ENCODE data around the gene GABRB3.
"Not testable (repeated sequence)": the region's sequence is repeated elsewhere in the genome, so short reads cannot be mapped to it uniquely, and the experiment has no call there.

GABRB3 gene

DNA sequence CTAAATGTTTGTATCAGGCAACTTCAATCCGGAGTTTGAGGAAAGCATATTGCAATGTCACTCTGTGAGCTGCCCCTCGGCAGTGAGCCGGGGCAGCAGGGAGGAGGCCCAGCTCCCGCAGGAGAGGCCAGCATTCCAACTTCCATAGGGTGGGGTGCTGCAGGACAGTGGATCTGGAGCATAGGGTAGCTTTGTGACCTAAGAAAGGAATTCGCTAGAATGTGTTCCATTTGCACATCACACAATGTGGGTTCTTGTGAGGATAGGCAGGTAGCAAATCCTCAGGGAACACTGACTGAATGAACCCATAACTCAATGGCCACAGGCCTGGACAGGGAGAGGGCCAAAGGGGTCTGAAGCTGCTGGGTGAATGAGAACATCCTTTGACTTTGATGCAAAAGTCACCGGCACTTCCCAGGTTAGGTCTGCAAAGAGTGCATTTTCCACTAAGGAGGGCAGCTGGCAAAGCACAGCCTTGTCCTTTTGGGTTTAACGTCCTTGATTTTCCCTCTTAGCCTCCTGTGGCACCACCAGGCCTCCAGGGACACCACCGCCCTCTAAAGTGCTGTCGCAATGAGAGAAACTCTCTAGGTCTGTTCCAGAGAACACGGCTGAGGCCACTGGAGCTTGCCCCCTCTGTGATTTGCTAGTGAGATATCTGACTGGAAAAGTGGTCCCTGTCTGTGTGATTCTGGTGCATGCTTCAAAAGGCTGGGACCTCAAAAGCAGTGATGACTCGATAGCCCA lies 36.2 kb downstream of the GABRB3 start:
- DNase-seq (ENCODE audit: low read depth), result no peak

DNA sequence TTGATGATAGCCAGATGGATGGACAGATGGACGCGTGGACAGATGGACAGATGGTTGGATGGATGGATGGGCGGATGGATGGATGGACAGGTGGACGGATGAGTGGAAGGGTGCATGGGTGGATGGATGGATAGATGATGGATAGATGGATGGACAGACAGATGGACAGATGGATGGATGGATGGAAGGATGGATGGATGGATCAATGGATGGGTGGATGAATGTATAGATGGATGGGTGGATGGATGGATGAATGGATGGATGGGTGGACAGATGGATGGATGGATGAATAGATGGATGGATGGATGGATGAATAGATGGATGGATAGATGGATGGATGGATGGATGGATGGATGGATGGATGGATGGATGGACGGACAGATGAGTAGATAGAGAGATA lies 40.9 kb downstream of the GABRB3 start:
- DNase-seq (ENCODE audit: low read depth), result no peak

DNA sequence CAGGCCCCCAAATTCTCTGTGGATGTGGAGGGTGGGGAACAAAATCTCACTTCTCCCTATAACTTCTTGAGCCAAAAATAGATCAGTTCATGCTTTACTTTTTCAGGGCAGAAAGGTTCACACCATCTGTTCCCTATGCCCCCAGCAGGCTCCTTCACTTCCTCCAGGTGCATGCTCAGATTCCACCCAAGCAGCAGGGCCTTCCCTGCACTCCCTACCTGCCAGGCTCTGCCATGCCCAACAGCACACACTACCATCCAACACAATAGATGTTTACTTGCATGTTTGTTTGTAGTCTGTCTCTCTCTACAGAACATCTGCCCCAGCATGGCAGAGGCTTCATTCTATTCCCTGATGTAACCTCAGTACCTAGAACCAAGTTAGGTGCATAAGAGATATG lies 43.3 kb downstream of the GABRB3 start:
- no peak for DNase-seq (ENCODE audit: low read depth)

DNA sequence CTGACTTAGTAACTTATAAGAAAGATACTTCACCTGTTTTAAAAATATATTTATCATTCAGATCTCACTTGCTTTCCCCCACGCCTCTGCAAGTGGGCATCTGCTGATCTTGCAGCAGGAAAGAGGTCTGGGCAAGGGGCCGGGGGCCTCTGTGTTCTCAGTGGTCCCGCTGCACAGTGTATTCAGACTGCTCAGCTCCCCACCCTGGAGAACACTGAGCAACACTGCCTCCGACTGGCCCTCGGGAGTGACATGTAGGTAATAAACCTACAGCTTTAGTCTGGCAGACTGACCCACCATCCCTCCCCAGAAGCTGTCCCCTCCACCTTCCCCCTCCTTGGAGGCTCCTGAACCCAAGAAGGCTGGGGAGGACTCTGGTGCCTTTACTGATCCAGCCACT lies 43.8 kb downstream of the GABRB3 start:
- no peak for DNase-seq (ENCODE audit: low read depth)

DNA sequence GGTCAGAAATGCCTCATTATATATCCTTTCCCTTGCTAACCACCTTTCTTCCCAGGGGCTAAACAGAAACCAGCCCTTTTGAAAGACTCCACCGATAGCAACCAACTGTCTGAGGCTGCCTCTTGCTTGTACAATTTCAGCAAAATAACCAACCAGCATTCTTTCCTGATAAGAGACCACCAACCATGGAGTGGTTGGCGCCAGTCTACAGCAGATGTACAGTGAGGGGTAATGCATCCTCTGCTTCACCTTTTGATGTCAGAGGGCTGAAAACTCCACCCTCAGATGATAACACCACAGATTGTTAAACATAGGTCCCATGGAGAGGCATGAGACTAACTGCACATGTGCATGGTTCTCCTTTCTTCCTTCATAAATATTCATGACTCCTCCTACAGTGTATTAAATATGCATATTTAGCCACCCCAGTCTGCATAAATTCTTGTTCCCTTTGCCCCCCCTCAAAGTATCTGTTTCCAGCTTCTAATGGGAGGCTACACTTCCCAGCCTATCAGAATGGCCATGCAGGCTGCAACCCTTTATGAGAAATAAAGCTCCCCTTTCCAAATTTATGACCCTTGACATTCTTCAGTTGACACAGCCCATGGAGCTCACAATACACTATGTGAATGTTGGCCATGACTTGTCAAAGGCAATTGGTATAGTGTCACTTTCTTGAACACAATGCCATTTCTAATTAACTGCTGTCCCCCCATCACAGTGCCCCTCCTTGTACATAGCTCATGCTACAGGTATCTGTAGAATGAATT lies 48.3 kb downstream of the GABRB3 start:
- DNase-seq (ENCODE audit: low read depth), result no peak

DNA sequence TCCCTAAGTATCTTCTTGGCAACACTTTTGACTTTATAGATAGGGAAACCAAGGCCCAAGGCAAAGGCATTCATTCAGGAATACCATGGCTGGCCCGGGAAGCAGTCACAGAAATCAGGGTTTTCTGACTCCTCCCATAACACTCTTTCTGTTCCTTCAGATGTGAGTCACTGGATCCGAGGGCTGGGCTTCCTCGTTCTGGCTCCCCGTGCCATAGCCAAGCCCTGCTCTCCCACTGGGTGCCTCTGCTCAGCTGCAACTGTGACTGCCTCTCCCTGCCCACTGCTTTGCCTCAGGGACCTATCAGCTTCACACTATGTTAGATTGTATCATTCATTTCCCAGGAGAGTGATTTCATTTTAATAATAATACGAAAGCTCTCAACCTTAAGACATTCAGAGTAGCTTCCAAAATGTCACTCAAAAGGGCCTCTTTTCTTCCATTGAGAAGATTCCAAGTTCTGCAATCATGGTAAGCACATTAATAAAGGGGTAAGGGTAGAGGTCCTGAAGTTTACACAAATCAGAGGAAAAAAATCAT lies 50.2 kb downstream of the GABRB3 start:
- no peak for DNase-seq (ENCODE audit: low read depth)

DNA sequence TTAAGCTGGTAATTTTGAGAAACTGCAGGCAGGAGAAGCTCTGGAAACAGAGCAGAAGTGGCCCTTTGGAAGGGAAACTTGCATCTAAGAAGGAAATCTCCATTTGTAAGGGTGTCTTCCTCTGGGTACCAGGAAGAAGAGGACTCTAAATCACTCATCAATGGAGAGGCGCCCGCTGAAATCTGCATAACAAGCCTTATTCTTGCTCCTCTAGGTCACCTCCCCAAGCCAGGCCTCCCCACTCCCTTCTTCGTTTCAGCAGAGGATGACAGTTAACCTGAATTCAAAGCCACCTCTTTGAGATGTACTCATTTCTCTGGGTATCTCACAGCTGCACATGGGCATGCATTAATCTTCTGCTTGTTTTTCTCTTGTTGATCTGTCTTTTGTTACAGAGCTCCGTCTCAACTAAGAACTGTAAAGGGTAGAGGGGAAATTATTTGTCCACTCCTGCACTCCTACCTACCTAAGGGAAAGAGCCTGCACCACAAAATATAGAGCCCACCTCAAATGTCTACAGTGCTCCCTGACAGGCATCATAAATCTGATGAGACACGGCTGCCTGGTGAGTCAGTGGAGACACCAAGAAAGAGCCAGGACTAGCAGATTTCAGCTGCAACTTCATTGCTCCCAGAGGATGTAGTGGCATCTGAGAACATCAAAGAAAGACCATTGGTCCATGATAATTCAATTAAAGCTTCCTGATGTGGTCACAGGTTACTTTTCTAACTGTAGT lies 51.5 kb downstream of the GABRB3 start:
- DNase-seq (ENCODE audit: low read depth), result no peak

DNA sequence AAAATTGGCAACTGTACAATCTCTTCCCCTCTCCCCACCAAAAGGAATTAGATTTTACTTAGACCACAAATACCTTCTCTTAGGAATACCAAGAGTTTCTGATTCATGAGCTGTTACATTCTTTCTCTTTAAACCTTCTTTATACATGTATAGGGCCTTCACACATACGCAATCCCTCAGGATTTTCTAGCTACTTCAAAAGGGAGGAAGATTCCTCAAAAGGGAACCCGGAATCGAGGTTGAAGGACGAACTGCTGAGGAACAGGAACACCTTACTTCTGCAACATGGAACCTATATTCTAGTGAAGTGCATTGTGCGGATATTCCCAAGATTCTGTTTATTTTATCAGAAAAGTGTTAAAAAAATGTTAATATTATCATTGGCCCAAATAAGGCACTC lies 52.3 kb downstream of the GABRB3 start:
- DNase-seq (ENCODE audit: low read depth), result no peak

DNA sequence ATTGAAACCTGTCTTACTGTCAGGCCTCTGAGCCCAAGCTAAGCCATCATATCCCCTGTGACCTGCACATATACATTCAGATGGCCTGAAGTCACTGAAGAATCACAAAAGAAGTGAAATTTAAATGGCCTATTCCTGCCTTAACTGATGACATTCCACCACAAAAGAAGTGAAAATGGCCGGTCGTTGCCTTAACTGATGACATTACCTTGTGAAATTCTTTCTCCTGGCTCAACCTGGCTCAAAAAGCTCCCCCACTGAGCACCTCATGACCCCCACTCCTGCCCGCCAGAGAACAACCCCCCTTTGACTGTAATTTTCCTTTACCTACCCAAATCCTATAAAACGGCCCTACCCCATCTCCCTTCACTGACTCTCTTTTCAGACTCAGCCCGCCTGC lies 53.0 kb downstream of the GABRB3 start:
- not testable (repeated sequence) for DNase-seq (ENCODE audit: low read depth)

DNA sequence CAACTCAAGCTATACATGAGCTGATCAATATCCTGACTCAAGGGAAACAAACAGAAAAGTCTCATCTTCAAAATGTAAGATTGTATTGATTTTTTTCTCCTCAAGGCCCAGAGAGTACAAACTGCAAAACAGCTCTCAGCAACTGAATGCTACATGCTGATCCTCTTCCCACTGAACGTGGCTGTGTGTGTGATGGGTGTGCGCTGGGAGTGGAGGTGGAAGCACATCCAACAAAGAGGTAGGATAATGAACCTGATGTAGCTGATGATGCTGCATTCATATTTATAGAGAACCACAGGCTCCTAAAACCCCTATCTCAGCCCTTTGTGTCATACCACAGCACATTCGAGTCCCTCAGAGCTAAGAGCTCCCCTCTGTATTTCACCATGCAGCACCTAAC lies 56.8 kb downstream of the GABRB3 start:
- no peak for DNase-seq (ENCODE audit: low read depth)

DNA sequence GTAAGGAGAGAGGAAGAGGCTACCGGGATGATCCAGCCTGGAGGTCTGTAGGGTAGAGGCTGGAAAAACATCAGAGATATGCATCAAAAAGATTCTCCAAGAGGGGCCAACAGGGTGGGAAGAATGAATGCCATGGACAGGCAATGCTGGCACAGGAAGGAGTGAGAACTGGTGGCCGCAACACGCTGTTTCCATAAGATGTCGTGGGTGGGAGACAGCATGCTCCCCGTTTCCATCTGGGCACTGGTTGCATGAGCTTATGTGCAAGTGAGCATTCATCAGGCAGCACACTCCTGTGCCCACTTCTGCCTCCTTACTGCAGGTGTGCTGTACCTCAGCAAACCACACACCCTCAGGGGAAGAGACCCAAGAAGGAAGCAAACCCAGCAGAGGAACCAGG lies 59.4 kb downstream of the GABRB3 start:
- DNase-seq (ENCODE audit: low read depth), result no peak

DNA sequence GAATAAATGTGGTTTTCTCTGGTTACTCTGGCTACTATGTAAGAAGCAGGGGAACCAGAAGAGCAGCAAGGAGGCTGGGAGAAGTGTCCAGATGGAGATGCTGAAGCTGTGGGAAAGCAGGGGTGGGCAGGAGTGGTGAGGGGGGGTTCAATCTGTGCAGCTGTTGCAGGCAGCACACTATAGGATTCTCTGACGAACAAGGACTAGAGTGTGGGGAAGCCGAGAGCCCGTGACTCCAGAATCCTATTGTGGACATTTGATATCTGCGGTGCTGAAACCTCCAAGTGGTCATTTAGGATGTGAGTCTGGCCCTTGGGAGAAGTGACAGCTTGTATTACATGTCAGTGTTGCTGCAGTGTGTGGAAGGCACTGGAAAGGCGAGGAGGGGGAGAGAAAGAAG lies 60.5 kb downstream of the GABRB3 start:
- no peak for DNase-seq (ENCODE audit: low read depth)

DNA sequence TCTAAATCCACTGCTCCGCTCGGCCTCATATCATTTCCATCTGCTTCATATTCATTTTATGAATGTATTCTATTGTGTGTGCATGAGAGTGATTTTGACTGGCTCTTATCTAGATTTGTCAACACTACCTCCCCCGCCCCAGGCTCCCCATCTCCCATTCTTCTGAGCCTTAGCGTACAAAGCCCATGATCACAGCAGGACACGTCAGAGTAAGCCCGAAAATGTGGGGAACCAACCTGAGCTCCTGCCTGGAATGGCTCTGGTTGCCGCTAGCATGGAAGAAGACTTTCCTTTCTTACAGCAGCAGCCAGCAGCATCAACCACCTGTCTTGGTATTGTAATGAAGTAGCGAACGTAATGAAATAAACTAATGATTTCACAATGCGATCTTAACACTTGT lies 61.4 kb downstream of the GABRB3 start:
- no peak for DNase-seq (ENCODE audit: low read depth)

DNA sequence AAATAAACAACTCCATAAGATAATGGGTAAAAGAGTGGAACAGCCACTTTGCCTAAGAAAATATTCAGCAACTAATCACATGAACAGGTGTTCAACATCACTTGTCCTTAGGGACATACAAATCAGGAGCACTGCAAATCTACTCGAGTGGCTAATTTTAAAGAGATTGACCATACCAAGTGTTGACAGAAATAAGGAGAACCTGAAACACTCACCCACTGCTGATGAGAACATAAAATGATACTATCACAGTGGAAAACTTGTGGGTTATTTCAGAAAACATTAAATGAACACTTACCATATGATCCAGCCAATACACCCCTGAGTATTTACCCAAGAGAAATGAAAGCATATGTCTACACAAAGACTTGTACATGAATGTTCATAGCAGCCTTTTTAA lies 70.5 kb downstream of the GABRB3 start:
- DNase-seq (ENCODE audit: low read depth), result no peak

DNA sequence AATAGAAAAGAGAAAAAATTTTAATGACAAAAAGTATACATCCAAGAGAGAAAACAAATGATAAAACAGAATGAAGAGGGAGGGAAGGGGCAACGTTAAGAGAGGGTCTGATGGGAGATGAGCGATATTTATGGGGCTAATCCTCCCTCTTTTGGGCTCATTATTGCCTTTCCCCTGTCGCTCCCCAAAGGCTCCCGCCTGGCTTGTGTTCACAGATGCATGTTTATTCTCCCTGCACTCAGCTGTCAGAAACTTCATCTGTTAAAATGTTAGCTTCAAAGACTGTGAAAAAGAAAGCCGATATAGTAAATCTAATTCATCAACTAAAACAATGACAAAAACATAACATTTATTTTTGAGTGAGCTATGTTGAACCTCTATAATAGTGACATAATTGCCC lies 74.3 kb downstream of the GABRB3 start:
- no peak for DNase-seq (ENCODE audit: low read depth)

DNA sequence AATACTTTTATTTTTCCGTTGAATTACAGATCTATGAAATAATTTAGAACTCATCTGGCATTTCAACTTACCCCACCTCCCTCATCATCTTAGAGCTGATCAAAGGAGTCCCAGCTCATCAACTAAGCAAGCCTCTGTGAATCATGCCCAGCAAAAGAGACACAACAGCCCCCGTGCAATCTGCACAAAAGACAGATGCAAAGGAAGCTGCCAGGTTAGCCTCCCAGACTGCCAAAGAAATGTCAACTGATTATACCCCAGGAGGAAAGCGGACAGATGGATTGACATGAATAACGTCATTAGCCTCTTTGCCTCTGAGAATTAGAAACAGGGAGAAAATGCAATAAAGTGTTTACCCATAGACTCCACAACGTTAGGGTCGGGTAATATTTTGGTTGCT lies 75.0 kb downstream of the GABRB3 start:
- DNase-seq (ENCODE audit: low read depth), result no peak

DNA sequence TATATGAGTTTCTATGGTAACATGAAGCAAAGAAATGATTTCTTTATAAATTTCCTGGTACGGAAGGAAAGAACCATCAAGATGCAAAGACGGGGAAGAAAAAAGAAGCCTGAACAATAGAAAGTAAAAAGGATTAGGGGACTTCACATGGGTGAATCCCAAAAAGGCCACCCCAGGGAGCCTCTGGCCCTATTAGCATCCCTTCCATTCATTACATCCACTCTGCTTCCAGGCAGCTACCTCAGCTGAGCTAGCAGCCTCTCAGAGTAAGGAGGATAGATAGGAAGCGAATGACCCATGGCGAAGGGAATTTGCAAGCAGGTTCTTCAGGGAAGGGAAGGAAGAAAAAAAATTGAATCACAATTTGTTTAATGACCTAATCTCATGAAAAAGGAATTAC lies 81.6 kb downstream of the GABRB3 start:
- DNase-seq (ENCODE audit: low read depth), result no peak

DNA sequence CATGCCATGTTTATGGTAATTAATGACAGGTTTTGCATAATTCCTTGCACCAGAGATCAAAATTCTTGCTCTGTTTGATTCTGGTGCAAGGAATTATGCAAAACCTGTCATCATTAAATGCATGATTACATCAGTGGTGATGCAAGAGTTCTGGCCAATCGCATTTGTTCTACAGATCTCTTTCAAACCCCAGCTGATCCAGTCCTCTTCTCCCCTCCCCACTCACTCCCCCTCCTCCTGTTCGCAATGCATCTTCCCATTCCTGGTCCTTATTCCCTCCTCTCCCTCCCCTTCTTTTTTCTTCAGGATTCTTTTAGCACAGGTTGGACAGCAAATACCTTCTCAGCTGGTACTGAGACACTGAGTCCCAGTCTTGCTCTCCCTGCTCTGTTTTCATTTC lies 82.1 kb downstream of the GABRB3 start:
- no peak for DNase-seq (ENCODE audit: low read depth)

DNA sequence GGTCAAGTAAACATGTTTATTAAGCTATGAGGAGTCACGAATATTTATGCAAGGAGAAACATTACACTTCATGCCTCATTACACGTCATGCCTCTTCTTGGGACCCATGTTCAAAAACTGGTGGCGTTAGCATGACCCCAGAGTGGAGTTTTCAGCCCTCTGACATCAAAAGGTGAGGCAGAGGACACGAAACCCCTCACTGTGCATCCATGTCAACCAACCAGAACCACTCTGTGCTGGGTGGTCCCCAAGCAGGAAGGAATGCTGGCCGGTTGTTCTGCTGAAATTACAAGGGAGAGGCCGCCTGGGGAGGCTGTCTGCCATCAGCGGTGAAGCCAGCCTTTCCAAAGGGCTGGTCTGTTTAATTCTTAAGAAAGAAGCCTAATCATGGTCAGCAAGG lies 83.4 kb downstream of the GABRB3 start:
- no peak for DNase-seq (ENCODE audit: low read depth)

DNA sequence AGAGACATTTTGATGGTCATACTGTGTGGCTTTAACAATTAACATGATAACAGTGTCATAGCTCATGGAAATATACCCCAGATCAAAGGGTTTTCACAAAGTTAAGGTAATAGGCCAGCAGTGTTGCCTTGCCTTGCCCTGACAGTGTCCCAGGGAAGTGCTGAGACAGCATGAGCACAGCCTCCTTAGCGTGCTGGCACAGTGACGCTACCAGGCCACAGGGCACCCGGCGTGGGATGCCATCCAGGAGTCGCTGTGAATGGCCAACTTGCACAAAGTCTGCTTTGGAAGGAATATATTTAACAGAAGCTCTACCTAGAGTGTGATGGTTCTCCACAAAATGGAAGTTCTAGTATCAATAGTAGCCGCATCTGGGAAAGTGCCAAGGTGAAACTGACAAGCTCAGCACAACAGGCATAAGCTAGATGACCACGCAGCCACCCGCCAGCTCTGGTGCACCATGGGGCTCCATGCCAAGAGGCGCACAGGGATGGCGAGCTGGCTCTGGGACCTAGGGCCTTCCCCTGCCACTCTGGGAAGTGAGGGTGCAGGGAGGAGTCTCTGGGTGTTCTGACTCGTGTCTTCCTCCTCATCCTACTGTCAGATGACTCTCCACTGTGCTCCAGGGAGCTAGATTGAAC lies 86.2 kb downstream of the GABRB3 start:
- DNase-seq (ENCODE audit: low read depth), result no peak

DNA sequence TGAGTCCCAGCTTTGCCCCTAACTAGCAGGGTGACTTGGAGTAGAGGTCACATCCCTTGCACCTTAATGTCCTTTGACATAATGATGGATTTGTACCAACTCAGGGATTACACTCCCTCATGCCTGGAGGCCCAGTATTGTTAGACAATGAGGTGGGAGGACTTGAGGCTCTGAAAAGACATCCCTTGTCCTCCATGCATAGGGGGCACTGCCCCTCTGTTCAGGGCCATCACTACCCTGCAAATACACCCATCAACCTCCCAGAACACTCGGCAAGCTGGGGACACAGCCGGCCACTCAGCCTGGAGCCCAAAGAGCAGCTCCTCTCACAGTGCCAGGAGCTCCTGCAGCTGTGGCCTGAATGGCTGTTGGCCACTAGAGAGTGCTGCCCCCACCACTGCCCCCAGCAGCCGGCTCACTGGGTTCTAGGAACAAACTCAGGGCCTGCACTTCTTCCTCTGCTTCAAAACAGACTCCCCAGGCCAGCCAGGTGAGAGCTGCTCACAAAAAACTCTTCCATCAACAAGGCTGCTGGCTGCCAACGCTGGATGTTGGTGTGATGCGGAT lies 90.2 kb downstream of the GABRB3 start:
- no peak for DNase-seq (ENCODE audit: low read depth)

DNA sequence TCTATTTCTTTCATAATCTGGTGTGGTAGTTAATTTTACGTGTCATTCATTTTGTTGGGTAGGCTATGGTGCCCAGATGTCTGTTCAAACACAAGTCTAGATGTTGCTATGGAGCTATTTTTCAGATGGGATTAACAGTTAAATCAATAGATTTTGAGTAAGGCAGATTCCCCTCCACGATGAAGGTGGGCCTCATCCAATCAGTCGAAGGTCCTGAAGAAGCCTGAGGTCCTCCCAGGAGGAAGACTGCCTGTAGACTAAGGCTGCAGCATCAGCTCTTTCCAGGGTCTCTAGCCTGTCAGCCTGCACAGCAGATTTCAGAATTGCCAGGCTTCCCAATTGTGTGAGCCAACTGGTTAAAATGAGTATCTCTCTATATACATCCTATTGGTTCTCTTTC lies 92.9 kb downstream of the GABRB3 start:
- DNase-seq (ENCODE audit: low read depth), result no peak
